ENCODE results near the gene PPFIBP2. TPM values are rescaled to one million over a fixed set of nuclear protein-coding genes. Genes with fewer than 3 reads are reported as not detected.

Gene PPFIBP2
- total and polyA plus RNA-seq, 10 of the 15 experiments (the other 5 are each of a cell fraction or from before 2014, with no cell fraction given) = 17.3 to 56.3 (median 39.2) TPM

DNA sequence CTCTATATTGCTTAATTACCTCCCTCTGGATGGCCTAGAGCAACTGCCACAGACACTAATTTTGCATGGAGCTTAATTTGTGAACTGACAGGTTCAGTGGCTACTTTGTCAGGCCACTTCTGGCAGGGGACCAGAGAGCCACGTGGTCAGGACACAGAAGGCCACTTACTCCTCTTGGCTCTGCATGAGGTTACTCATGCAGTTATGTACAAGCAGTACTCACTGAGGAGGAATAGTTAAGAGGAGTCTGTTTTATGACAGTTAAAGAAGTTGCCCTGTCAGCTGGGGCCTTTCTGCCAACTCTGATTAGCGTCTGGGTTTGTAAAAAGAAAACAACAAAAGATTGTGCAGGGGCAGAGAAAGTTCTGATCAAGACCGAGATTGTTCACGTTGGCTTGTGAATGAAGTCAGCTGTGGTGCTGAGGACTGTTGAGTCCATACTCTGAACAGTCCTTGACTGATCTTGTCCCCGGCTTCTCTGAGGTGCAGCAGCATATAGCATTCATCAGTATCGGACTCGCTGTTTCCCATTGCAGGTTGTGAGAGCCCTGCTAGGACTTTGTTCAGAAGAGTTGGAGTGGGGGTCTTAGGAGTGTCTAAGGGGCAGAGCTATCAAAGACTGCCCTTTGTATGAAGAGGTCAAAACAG is 41.4 kb downstream of the PPFIBP2 start:
- no peak overlapping the region for H3K9ac ChIP-seq (ENCODE audit: control insufficient read depth, insufficient read depth, low read length)
- no peak overlapping the region for H3K4me2 ChIP-seq (ENCODE audit: control insufficient read depth, insufficient read depth)
- RAD21 ChIA-PET (ENCODE audit: unreplicated experiment) = no interaction called here
- no peaks in the 10 kb centered on the region for H3K27me3 ChIP-seq (replicated peaks in 1 of 2; ENCODE audit: control insufficient read depth in 2 of 2, insufficient read depth in 2 of 2, low read length in 1 of 2)
- no peaks in the 10 kb centered on the region for H4K20me1 ChIP-seq (ENCODE audit: control insufficient read depth, insufficient read depth)
- no peaks in the 10 kb centered on the region for H3K9me3 ChIP-seq (replicated peaks; ENCODE audit: control insufficient read depth, insufficient read depth, low read length)
- no peak for TF ChIP-seq CREB1 (IDR thresholded peaks at IDR 0.05; ENCODE audit: low read depth)
- TF ChIP-seq, protein P1, sequence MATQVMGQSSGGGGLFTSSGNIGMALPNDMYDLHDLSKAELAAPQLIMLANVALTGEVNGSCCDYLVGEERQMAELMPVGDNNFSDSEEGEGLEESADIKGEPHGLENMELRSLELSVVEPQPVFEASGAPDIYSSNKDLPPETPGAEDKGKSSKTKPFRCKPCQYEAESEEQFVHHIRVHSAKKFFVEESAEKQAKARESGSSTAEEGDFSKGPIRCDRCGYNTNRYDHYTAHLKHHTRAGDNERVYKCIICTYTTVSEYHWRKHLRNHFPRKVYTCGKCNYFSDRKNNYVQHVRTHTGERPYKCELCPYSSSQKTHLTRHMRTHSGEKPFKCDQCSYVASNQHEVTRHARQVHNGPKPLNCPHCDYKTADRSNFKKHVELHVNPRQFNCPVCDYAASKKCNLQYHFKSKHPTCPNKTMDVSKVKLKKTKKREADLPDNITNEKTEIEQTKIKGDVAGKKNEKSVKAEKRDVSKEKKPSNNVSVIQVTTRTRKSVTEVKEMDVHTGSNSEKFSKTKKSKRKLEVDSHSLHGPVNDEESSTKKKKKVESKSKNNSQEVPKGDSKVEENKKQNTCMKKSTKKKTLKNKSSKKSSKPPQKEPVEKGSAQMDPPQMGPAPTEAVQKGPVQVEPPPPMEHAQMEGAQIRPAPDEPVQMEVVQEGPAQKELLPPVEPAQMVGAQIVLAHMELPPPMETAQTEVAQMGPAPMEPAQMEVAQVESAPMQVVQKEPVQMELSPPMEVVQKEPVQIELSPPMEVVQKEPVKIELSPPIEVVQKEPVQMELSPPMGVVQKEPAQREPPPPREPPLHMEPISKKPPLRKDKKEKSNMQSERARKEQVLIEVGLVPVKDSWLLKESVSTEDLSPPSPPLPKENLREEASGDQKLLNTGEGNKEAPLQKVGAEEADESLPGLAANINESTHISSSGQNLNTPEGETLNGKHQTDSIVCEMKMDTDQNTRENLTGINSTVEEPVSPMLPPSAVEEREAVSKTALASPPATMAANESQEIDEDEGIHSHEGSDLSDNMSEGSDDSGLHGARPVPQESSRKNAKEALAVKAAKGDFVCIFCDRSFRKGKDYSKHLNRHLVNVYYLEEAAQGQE (IDR thresholded peaks at IDR 0.05; ENCODE audit: low read depth, low read length) = no peak
- no peak for TF ChIP-seq SMARCA5 (IDR thresholded peaks at IDR 0.05)
- TF ChIP-seq FOXK2 (IDR thresholded peaks at IDR 0.05) = no peak
- TF ChIP-seq NFYB (IDR thresholded peaks at IDR 0.05; ENCODE audit: insufficient read depth, low read depth, low read length) = no peak
- TF ChIP-seq, protein P2, sequence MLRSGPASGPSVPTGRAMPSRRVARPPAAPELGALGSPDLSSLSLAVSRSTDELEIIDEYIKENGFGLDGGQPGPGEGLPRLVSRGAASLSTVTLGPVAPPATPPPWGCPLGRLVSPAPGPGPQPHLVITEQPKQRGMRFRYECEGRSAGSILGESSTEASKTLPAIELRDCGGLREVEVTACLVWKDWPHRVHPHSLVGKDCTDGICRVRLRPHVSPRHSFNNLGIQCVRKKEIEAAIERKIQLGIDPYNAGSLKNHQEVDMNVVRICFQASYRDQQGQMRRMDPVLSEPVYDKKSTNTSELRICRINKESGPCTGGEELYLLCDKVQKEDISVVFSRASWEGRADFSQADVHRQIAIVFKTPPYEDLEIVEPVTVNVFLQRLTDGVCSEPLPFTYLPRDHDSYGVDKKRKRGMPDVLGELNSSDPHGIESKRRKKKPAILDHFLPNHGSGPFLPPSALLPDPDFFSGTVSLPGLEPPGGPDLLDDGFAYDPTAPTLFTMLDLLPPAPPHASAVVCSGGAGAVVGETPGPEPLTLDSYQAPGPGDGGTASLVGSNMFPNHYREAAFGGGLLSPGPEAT (IDR thresholded peaks at IDR 0.05; ENCODE audit: low read depth) = no peak
- TF ChIP-seq, protein P3, sequence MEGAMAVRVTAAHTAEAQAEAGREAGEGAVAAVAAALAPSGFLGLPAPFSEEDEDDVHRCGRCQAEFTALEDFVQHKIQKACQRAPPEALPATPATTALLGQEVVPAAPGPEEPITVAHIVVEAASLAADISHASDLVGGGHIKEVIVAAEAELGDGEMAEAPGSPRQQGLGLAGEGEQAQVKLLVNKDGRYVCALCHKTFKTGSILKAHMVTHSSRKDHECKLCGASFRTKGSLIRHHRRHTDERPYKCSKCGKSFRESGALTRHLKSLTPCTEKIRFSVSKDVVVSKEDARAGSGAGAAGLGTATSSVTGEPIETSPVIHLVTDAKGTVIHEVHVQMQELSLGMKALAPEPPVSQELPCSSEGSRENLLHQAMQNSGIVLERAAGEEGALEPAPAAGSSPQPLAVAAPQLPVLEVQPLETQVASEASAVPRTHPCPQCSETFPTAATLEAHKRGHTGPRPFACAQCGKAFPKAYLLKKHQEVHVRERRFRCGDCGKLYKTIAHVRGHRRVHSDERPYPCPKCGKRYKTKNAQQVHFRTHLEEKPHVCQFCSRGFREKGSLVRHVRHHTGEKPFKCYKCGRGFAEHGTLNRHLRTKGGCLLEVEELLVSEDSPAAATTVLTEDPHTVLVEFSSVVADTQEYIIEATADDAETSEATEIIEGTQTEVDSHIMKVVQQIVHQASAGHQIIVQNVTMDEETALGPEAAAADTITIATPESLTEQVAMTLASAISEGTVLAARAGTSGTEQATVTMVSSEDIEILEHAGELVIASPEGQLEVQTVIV (IDR thresholded peaks at IDR 0.05; ENCODE audit: borderline replicate concordance, partially characterized antibody) = no peak
- TF ChIP-seq, protein P4, sequence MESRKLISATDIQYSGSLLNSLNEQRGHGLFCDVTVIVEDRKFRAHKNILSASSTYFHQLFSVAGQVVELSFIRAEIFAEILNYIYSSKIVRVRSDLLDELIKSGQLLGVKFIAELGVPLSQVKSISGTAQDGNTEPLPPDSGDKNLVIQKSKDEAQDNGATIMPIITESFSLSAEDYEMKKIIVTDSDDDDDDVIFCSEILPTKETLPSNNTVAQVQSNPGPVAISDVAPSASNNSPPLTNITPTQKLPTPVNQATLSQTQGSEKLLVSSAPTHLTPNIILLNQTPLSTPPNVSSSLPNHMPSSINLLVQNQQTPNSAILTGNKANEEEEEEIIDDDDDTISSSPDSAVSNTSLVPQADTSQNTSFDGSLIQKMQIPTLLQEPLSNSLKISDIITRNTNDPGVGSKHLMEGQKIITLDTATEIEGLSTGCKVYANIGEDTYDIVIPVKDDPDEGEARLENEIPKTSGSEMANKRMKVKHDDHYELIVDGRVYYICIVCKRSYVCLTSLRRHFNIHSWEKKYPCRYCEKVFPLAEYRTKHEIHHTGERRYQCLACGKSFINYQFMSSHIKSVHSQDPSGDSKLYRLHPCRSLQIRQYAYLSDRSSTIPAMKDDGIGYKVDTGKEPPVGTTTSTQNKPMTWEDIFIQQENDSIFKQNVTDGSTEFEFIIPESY (IDR thresholded peaks at IDR 0.05) = no peak
- TF ChIP-seq JUNB (IDR thresholded peaks at IDR 0.05) = no peak
- TF ChIP-seq NRF1 (conservative IDR thresholded peaks at IDR 0.05; ENCODE audit: low read depth, low read length) = no peak
- H3K79me2 ChIP-seq (ENCODE audit: control insufficient read depth, insufficient read depth, low read length) = peaks cover 26% of the 10 kb centered on the region
- H3K27ac ChIP-seq (ENCODE audit: control insufficient read depth, insufficient read depth) = no peak overlapping the region
- CTCF ChIA-PET = no interaction called here
- FAIRE-seq = no peak
- H2AFZ ChIP-seq (ENCODE audit: control insufficient read depth, low read depth, low read length) = no peak overlapping the region
- BruUV-seq (replicated peaks) = no TSS peak
- H3K4me3 ChIP-seq = no peak overlapping the region
- SMC1A ChIA-PET (ENCODE audit: uncharacterized antibody, unreplicated experiment) = interaction anchor here (1.1 kb wide), 1 partner anchor 40 kb away, joined by 3 read pairs; no protein-coding TSS in a partner anchor
- POLR2A ChIA-PET = no interaction called here
- ATAC-seq = no peak
- 77% methylated on average over 7 of the region's 7 CpGs for WGBS (ENCODE audit: insufficient coverage, insufficient replicate concordance, low lambda C conversion rate, missing lambda C conversion rate)
- peaks cover 0 to 28% of the 10 kb centered on the region in 2 experiments for H3K36me3 ChIP-seq (ENCODE audit: control insufficient read depth in 2 of 2, insufficient read depth in 2 of 2, low read length in 1 of 2)
- intact Hi-C loops (cut with micrococcal nuclease; ENCODE audit: unreplicated experiment) (loop anchor here (5.0 kb wide), 1 partner anchor 98 kb away; no protein-coding TSS in a partner anchor), in situ Hi-C loops (cut with MboI) (no loop called here)
- DNase-seq (ENCODE audit: low read depth, low spot score) = no peak
- peaks cover 16% of the 10 kb centered on the region for H3K4me1 ChIP-seq (ENCODE audit: control insufficient read depth, insufficient read depth, low read length)

Measured in GM12878 (cell line).